Right lobe of liver (tissue), 6 donors: ENCODE measurements around the gene NIT2. TPM values are rescaled to one million over a fixed set of nuclear protein-coding genes. Genes with fewer than 3 reads are reported as not detected.
A peak's percentile ranks its signal among the peaks of the same experiment; 100 is the strongest.

Source experiments
- ATAC-seq, 4 donors: fragments of 200-7000 bp; cut with Tn5 transposase; one replicate each; pipeline ENCODE4 v1.9.1; 2020; ENCODE audit warnings: mild to moderate bottlenecking in 4 of 4, moderate library complexity in 4 of 4
- DNase-seq, 3 donors: peaks; one replicate each; pipeline ENCODE4 v3.0.0-alpha.2; 2020
- H3K27ac ChIP-seq, 3 donors: fragments of 200-600 bp; one replicate each; pipeline ENCODE4 v1.8.0; 2022
- H3K27me3 ChIP-seq, 2 donors: fragments of 200-600 bp; one replicate each; pipeline ENCODE4 v1.8.0; 2022
- H3K36me3 ChIP-seq, 4 donors: fragments of 200-600 bp; sonication (generic) in 1 of 4; one replicate each; pipeline versions ENCODE4 v1.5.1 to v1.8.0; 2017 to 2022; ENCODE audit warnings: control low read depth in 1 of 4
- H3K4me1 ChIP-seq, 4 donors: fragments of 200-600 bp; sonication (generic) in 1 of 4; one replicate each; pipeline versions ENCODE4 v1.5.1 to v1.8.0; 2017 to 2022; ENCODE audit warnings: control low read depth in 1 of 4
- H3K4me3 ChIP-seq, 3 donors: fragments of 200-600 bp; one replicate each; pipeline ENCODE4 v1.8.0; 2022
- H3K9me3 ChIP-seq, 4 donors: fragments of 200-600 bp; sonication (generic) in 1 of 4; one replicate each; pipeline versions ENCODE4 v1.5.1 to v1.8.0; 2017 to 2022; ENCODE audit warnings: control low read depth in 1 of 4
- POLR2A ChIP-seq: fragments of 450-650 bp; IDR thresholded peaks from one replicate; pipeline ENCODE4 v1.6.1; 2017; ENCODE audit warnings: antibody characterized with exemption, mild to moderate bottlenecking
- WGBS: methylation state at CpG from one replicate; pipeline ENCODE4 v1.1.6; 2018; ENCODE audit warnings: low coverage, low lambda C conversion rate; ENCODE audit not compliant: insufficient coverage; ENCODE audit errors: missing lambda C conversion rate; 5-methylcytosine and 5-hydroxymethylcytosine counted together
- intact Hi-C, 2 donors: fragments of 100-400 bp; cut with DNase I; formaldehyde crosslinking; loops; one replicate each; pipeline versions ENCODE4 v1.11.2 to v1.14.1; 2022
- total RNA-seq, 6 experiments: library from RNA; depleted of rRNA in 2 of 6; stranded (reverse); fragments of >200 nt in 2 of 6; fragmentation: NEBNext Ultra II Directional in 3 of 6; extraction: Animal tissue kit (Norgen Biotek cat#: 25700) in 3 of 6; gene quantifications; one replicate each; pipeline versions ENCODE4 v1.1.0 to v1.2.4, GENCODE V29; 2016 to 2023
- TF ChIP-seq, protein P1 (sequence below), 4 donors: fragments of 200-600 bp in 3 of 4; fragments of 450-650 bp in 1 of 4; IDR thresholded peaks; one replicate each; pipeline versions ENCODE4 v1.5.1 to v1.8.0; 2016 to 2022; ENCODE audit warnings: antibody characterized with exemption in 4 of 4, mild to moderate bottlenecking in 2 of 4
- donor health status: DM: no; HTN: yes; CAD: no.
- donor health status: DM: no; HTN: no; CAD: no.
- donor health status: DM: no; HTN: no; CAD: no.
- donor health status: DM: no; HTN: yes; CAD: no.
- donor health status: DM: no; HTN: yes; CAD: no.

NIT2 gene
- total RNA-seq, 6 experiments from 2014 or later = 43.5 to 141 (median 103) TPM

GRCh38 chr3:100401674-100402041 lies 67.1 kb downstream of the NIT2 start:
- Histone ChIP-seq H3K27ac (peak overlapping the region; percentile 75 to 93 (median 84)), H3K4me3 (peak overlapping the region; percentile 80 to 91 (median 84)), H3K36me3 (no peaks in the 10 kb centered on the region), H3K4me1 (peaks cover 0 to 32% (median 7%) of the 10 kb centered on the region in 4 donors), H3K27me3 (no peaks in the 10 kb centered on the region), H3K9me3 (no peaks in the 10 kb centered on the region)
- DNase-seq (peak in 2 of 3 donors; percentile 28 to 47), ATAC-seq (peak; percentile 9 to 34 (median 12))
- no peak for TF ChIP-seq POLR2A
- TF ChIP-seq, protein P1, sequence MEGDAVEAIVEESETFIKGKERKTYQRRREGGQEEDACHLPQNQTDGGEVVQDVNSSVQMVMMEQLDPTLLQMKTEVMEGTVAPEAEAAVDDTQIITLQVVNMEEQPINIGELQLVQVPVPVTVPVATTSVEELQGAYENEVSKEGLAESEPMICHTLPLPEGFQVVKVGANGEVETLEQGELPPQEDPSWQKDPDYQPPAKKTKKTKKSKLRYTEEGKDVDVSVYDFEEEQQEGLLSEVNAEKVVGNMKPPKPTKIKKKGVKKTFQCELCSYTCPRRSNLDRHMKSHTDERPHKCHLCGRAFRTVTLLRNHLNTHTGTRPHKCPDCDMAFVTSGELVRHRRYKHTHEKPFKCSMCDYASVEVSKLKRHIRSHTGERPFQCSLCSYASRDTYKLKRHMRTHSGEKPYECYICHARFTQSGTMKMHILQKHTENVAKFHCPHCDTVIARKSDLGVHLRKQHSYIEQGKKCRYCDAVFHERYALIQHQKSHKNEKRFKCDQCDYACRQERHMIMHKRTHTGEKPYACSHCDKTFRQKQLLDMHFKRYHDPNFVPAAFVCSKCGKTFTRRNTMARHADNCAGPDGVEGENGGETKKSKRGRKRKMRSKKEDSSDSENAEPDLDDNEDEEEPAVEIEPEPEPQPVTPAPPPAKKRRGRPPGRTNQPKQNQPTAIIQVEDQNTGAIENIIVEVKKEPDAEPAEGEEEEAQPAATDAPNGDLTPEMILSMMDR (IDR thresholded peaks at IDR 0.05) = no peak
- intact Hi-C loops = no loop called here
- WGBS = 0% methylated on average over 21 of the region's 23 CpGs

- Histone ChIP-seq H3K4me1 (peaks cover 0 to 26% (median 4%) of the 10 kb centered on the region in 4 donors), H3K4me3 (peak overlapping the region; percentile 80 to 91 (median 84)), H3K9me3 (no peaks in the 10 kb centered on the region), H3K27me3 (no peaks in the 10 kb centered on the region), H3K36me3 (no peaks in the 10 kb centered on the region), H3K27ac (peak overlapping the region; percentile 75 to 93 (median 84))
- intact Hi-C loops = no loop called here
- 2% methylated on average over 2 of the region's 2 CpGs for WGBS
- no peak for ATAC-seq
- DNase-seq = no peak
- TF ChIP-seq, protein P1 (IDR thresholded peaks at IDR 0.05) = no peak
- TF ChIP-seq POLR2A = no peak
These were observed 67.7 kb downstream of the NIT2 start for GRCh38 chr3:100402256-100402655.

- intact Hi-C loops = no loop called here
- H3K4me3 ChIP-seq = peak overlapping the region; percentile 80 to 91 (median 84)
- no peaks in the 10 kb centered on the region for H3K27me3 ChIP-seq
- 12% methylated on average over 2 of the region's 2 CpGs for WGBS
- H3K27ac ChIP-seq = peak overlapping the region; percentile 75 to 93 (median 84)
- peaks cover 0 to 25% (median 3%) of the 10 kb centered on the region in 4 donors for H3K4me1 ChIP-seq
- DNase-seq (no peak), ATAC-seq (no peak)
- no peaks in the 10 kb centered on the region for H3K9me3 ChIP-seq
- no peaks in the 10 kb centered on the region for H3K36me3 ChIP-seq
- TF ChIP-seq, protein P1 (IDR thresholded peaks at IDR 0.05) = no peak
- no peak for TF ChIP-seq POLR2A
These were observed 68.3 kb downstream of the NIT2 start for GRCh38 chr3:100402891-100403290.

DNA sequence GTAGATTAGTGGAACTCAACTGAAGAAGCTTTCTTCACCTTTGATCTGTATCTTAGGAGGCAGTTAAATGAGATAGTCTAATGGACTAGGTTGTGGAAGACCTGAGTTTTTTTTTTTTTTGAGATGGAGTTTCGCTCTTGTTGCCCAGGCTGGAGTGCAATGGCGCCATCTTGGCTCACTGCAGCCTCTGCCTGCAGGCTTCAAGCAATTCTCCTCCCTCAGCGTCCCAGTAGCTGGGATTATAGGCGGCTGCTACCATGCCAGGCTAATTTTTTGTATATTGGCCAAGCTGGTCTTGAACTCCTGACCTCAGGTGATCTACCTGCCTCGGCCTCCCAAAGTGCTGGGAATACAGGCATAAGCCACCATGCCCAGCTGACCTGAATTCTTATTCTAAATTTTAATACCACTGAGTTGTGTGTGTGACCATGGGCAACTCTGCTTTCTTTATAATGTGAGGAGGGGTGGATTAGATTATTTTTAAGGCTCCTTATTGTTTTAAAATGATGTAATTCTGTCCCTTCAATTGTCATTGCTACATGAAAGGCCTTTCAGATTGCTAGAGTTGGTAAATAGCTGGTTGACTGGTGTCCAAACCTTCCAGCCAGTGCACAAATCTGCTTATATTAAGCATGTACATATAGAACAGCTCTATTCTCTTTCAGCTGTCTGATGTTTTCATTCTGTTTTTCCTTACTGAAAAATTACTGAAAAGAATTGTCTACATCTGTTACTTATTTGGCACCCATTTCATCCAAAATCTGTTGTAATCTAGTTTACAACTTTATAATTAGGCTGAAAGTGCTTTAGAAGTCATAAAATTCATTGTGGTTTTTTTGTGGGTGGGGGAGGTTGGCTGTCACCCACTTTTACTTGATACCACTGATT lies 69.0 kb downstream of the NIT2 start:
- ATAC-seq (no peak), DNase-seq (peak in 1 of 3 donors; percentile 59)
- H3K4me3 ChIP-seq = peak overlapping the region; percentile 80 to 91 (median 84)
- 22% methylated on average over 5 of the region's 5 CpGs for WGBS
- H3K9me3 ChIP-seq = no peaks in the 10 kb centered on the region
- no peaks in the 10 kb centered on the region for H3K27me3 ChIP-seq
- H3K36me3 ChIP-seq = no peaks in the 10 kb centered on the region
- intact Hi-C loops = no loop called here
- TF ChIP-seq POLR2A = peak; percentile 31
- TF ChIP-seq, protein P1 (IDR thresholded peaks at IDR 0.05) = peak in 1 of 4 donors; percentile 13
- peak overlapping the region in 1 of 3 donors; percentile 1 for H3K27ac ChIP-seq
- peaks cover 0 to 21% (median 3%) of the 10 kb centered on the region in 4 donors for H3K4me1 ChIP-seq
